GM12865 (cell line): ENCODE data around the gene TMEM176A.

Source experiments
- DNase-seq: peaks from one replicate; pipeline ENCODE4 v3.0.0; 2010; ENCODE audit warnings: low read depth
- H3K4me3 ChIP-seq: 2 replicates; pipeline ENCODE4 v1.5.1; 2011; ENCODE audit warnings: mild to moderate bottlenecking, low read depth, low read length, control low read depth
- TF ChIP-seq, protein P1 (sequence below): IDR thresholded peaks from 2 replicates; pipeline ENCODE4 v1.5.1; 2011; ENCODE audit warnings: low read length, control low read depth, low read depth, inconsistent platforms; ENCODE audit not compliant: insufficient read depth; ENCODE audit errors: missing control alignments

Gene TMEM176A

DNA sequence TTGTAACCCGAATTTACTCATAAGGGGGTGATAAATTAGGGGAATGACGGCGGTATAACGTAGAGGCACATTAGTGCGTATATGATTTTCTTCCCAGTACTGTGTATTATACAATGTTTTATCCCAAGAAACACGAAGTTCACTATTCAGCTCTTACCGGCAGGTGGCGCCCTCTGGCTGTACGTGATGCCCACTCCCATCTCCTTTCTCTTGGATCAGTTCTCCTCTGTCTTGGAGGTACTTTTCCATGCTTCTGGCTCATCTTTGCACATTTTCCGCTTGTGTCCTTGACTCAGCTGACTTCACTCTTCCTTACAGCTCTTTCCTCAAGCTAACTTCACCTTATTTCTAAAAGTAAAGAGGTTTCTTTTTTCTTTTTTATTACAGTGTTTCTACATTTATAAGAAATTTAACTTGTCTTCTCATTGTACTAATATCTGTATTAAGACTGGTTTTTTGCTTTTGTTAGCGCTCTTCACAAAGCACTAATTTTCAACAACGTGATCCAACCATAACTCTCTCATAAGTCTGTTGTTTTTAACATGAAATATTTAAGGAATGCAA lies 21.7 kb upstream of the TMEM176A start:
- no peak overlapping the region for H3K4me3 ChIP-seq
- TF ChIP-seq, protein P1, sequence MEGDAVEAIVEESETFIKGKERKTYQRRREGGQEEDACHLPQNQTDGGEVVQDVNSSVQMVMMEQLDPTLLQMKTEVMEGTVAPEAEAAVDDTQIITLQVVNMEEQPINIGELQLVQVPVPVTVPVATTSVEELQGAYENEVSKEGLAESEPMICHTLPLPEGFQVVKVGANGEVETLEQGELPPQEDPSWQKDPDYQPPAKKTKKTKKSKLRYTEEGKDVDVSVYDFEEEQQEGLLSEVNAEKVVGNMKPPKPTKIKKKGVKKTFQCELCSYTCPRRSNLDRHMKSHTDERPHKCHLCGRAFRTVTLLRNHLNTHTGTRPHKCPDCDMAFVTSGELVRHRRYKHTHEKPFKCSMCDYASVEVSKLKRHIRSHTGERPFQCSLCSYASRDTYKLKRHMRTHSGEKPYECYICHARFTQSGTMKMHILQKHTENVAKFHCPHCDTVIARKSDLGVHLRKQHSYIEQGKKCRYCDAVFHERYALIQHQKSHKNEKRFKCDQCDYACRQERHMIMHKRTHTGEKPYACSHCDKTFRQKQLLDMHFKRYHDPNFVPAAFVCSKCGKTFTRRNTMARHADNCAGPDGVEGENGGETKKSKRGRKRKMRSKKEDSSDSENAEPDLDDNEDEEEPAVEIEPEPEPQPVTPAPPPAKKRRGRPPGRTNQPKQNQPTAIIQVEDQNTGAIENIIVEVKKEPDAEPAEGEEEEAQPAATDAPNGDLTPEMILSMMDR = peak; percentile 90
- DNase-seq = peak; percentile 73

DNA sequence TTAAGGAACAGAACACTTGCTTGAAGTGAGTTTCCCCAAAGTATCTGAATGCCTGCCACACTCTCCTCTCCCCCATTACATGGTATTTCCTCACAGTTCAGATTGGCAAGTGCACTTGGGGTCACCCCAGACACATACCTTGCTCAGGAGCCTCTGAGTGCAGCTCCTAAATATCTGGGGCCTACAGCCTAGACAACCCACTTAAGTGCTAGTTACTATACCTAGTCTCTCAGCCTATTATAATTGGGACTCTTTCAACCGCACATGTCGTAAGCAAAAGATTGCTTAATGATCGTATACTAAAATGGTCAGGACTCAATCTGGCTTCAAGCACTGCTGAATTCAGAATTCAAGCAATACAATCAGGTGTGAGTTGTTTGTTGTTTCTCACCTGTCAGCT lies 20.3 kb upstream of the TMEM176A start:
- TF ChIP-seq, protein P1 = no peak
- no peak for DNase-seq
- H3K4me3 ChIP-seq = no peak overlapping the region

DNA sequence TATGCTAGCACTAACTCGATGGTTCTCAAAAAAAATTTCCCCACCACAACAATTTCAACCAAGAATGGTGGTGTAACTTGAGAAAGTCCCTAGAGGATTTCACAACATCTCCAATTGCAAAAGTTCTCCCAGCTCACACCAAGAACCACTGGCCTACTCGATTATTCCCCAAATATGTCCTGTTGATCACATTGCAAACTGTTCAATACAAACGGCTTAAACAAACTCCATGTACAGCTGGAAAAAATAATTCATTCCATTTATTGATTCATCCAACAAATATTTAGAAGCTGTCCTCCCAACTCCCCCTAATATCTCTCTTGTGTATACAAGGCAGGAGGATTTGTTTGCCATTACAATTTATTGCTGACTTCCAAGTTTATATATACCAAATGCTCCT lies 19.5 kb upstream of the TMEM176A start:
- DNase-seq = peak; percentile 49
- H3K4me3 ChIP-seq = no peak overlapping the region
- TF ChIP-seq, protein P1 = no peak

DNA sequence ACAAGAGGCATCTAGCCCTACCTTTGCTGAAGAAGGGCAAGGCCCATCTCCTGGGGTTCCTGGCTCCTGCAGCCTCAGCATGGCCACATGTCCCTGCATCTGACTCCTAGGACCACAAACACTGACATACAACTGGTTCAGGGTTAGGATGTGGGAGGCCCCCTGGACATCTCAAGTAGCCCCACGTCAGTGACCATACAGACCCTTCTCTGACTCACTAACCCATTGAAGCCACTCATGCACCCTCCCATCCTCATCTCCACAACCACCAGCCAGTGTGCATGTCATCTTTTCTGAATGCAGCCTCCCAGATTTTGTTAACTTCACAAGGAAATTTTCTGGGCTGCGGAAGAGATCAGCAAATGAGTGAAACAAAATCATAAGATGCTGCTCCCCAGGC lies 18.6 kb upstream of the TMEM176A start:
- DNase-seq = no peak
- TF ChIP-seq, protein P1 = no peak

DNA sequence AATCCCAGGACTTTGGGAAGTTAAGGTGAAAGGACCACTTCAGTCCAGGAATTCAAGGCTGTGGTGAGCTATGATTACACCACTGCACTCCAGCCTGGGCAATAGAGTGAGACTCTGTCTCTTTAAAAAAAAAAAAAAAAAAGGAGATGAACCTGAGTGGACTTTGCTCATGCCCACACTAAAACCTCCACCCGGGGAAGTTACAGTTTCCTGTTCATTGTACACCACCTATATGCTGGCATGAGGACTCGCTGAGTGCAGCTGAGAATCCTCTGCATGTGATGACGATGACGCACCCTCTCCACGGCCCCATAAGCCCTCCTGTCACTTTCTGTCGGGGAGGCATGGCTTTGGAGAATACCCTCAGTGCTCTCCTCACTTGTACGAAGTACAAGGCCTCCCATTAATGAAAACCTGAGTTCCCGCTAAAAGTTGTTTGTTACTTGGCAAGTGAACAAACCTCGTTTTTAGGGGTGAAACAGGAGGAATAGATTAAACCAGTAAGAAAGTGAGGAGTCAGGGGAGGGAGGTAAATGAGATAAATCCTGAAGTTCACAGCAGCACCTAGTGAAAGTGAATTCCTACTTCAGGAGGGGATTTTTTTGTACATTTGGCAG lies 16.3 kb upstream of the TMEM176A start:
- H3K4me3 ChIP-seq = no peak overlapping the region
- DNase-seq = peak; percentile 23
- TF ChIP-seq, protein P1 = no peak

More for the DNA sequence above, 18.6 kb upstream of the TMEM176A start:
- H3K4me3 ChIP-seq = no peak overlapping the region

DNA sequence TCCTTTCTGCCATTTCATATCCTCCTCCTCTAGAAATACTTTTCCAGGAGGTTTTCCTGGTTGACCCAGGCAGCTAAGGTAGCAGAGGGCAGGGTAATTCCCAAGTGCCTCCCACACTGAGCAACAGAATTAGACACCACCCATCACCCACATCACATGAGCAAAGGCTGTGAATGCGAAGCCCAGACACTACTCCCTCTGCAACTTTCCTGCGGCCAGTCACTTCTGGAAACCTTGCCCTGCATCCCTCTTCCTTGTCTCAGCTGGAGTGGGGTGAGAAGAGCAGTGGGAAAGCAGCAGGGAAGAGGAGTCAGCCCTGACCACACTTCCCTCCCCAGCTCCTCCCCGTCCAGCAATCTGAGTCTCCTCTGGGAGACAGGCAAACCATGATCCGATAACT lies 15.6 kb upstream of the TMEM176A start:
- DNase-seq = no peak
- TF ChIP-seq, protein P1 = no peak
- no peak overlapping the region for H3K4me3 ChIP-seq
